Urothelium cell line (cell line): ENCODE data around the gene LCN1.

ENCODE experiments used
- DNase-seq: peaks from one replicate; pipeline ENCODE4 v3.0.0; 2011; ENCODE audit warnings: low spot score, mixed read lengths
- FAIRE-seq: peaks from 2 replicates; lab custom pipeline; 2011; peaks lifted over from hg19 to GRCh38; lab: Jason Lieb, UNC

The LCN1 gene

GRCh38 chr9:135488013-135488330 lies 33.3 kb upstream of the LCN1 start:
- FAIRE-seq (no peak), DNase-seq (no peak)

- FAIRE-seq, result no peak
- no peak for DNase-seq
Measured at GRCh38 chr9:135488527-135488926, 32.7 kb upstream of the LCN1 start.

GRCh38 chr9:135489188-135489906 lies 31.9 kb upstream of the LCN1 start:
- DNase-seq (no peak), FAIRE-seq (no peak)

- FAIRE-seq (no peak), DNase-seq (no peak)
Measured at GRCh38 chr9:135490166-135490870, 30.9 kb upstream of the LCN1 start.

GRCh38 chr9:135490980-135491464 lies 30.2 kb upstream of the LCN1 start:
- no peak for DNase-seq
- no peak for FAIRE-seq

GRCh38 chr9:135491764-135492163 lies 29.5 kb upstream of the LCN1 start:
- FAIRE-seq, result no peak
- no peak for DNase-seq

GRCh38 chr9:135492886-135493669 lies 28.2 kb upstream of the LCN1 start:
- DNase-seq (no peak), FAIRE-seq (no peak)

GRCh38 chr9:135494791-135495559 lies 26.3 kb upstream of the LCN1 start:
- no peak for DNase-seq
- FAIRE-seq, result no peak

- FAIRE-seq (no peak), DNase-seq (no peak)
Measured at GRCh38 chr9:135498381-135499126, 22.7 kb upstream of the LCN1 start.

- DNase-seq (peak; percentile 92), FAIRE-seq (peak; percentile 68)
Measured at GRCh38 chr9:135499326-135500070, 21.7 kb upstream of the LCN1 start.

- DNase-seq (no peak), FAIRE-seq (no peak)
Measured at GRCh38 chr9:135500071-135500524, 21.1 kb upstream of the LCN1 start.

- peak; percentile 77 for FAIRE-seq
- DNase-seq, result peak; percentile 93
Measured at GRCh38 chr9:135500525-135501260, 20.5 kb upstream of the LCN1 start, which contains the start of gene MRPS2. Gene MRPS2 (plus strand): TSS chr9:135500682. CDS start chr9:135500711, 29 bp downstream.

- DNase-seq (peak; percentile 68), FAIRE-seq (no peak)
Measured at GRCh38 chr9:135501261-135502167, 19.7 kb upstream of the LCN1 start.

GRCh38 chr9:135502168-135502872 lies 18.9 kb upstream of the LCN1 start:
- DNase-seq (no peak), FAIRE-seq (no peak)

GRCh38 chr9:135502873-135503321 lies 18.3 kb upstream of the LCN1 start:
- no peak for DNase-seq
- FAIRE-seq, result no peak

- no peak for FAIRE-seq
Measured at GRCh38 chr9:135503371-135504261, 17.6 kb upstream of the LCN1 start.

More at GRCh38 chr9:135503371-135504261, 17.6 kb upstream of the LCN1 start:
- no peak for DNase-seq
